Adrenal gland (tissue), 12 donors: Measurements from ENCODE around the gene TLL1. TPM values are rescaled to one million over a fixed set of nuclear protein-coding genes. Genes with fewer than 3 reads are reported as not detected.

Experiments
- DNase-seq, 7 donors: peaks; one replicate each; pipeline ENCODE4 v3.0.0-alpha.2; 2019 to 2020
- H3K27ac ChIP-seq, 5 donors: fragments of 200-600 bp; sonication (generic) in 4 of 5; 1 replicate in 3 of 5; 2 replicates in 2 of 5; pipeline versions ENCODE4 v1.5.1 to v1.8.0; 2016 to 2020; ENCODE audit warnings: mild to moderate bottlenecking in 1 of 5
- H3K27me3 ChIP-seq: fragments of 200-600 bp; 2 replicates; pipeline ENCODE4 v1.8.0; 2021
- H3K36me3 ChIP-seq, 2 donors: fragments of 200-600 bp; replicated peaks in 1 of 2; 1 replicate in 1 of 2; 2 replicates in 1 of 2; pipeline versions ENCODE4 v1.5.1 to v1.8.0; 2018 to 2022
- H3K4me1 ChIP-seq, 2 donors: fragments of 200-600 bp; replicated peaks in 1 of 2; 1 replicate in 1 of 2; 2 replicates in 1 of 2; pipeline versions ENCODE4 v1.5.1 to v1.8.0; 2018 to 2021
- H3K4me3 ChIP-seq, 4 donors: fragments of 200-600 bp; sonication (generic) in 3 of 4; one replicate each; pipeline ENCODE4 v1.5.1; 2016 to 2018
- H3K9me3 ChIP-seq, 3 donors: fragments of 200-600 bp; sonication (generic) in 1 of 3; replicated peaks in 1 of 3; 1 replicate in 2 of 3; 2 replicates in 1 of 3; pipeline versions ENCODE4 v1.5.1 to v1.8.0; 2016 to 2021
- POLR2A ChIP-seq, 2 donors: fragments of 450-650 bp; IDR thresholded peaks; one replicate each; pipeline ENCODE4 v1.6.1; 2017; ENCODE audit warnings: antibody characterized with exemption in 2 of 2, mild to moderate bottlenecking in 2 of 2, moderate library complexity in 1 of 2
- WGBS, 4 donors: extraction: QIAGEN DNeasy Blood & Tissue Kit in 2 of 4; methylation state at CpG; one replicate each; pipeline versions ENCODE4 v1.1.5 to v1.1.7; 2013 to 2017; 5-methylcytosine and 5-hydroxymethylcytosine counted together
- intact Hi-C, 2 donors: fragments of 100-400 bp; cut with DNase I; formaldehyde crosslinking; loops; one replicate each; pipeline versions ENCODE4 v1.14.1 to v1.15.0; 2022 to 2023
- polyA plus RNA-seq, 3 donors: library from polyadenylated mRNA; stranded (reverse); fragments of 200-250 nt in 2 of 3; fragments of 350-450 nt in 1 of 3; fragmentation: Illumina TruSeq in 1 of 3; extraction: RNeasy Lipid Tissue Mini Kit (QIAGEN cat#74804) in 1 of 3; gene quantifications; one replicate each; pipeline ENCODE4 v1.2.3, GENCODE V29; 2013 to 2014
- total RNA-seq, 9 donors: library from RNA; depleted of rRNA in 4 of 9; stranded (reverse); fragments of >200 nt in 4 of 9; fragments of 120-200 nt in 1 of 9; fragmentation: NEBNext Ultra II Directional in 1 of 9; extraction: Animal tissue kit (Norgen Biotek cat#: 25700) in 1 of 9; gene quantifications; one replicate each; pipeline versions ENCODE4 v1.1.0 to v1.2.4, GENCODE V29; 2013 to 2023
- TF ChIP-seq, protein P1 (sequence below), 6 experiments: fragments of 450-650 bp in 4 of 6; fragments of 200-600 bp in 2 of 6; sonication (generic) in 1 of 6; IDR thresholded peaks; 1 replicate in 5 of 6; 2 replicates in 1 of 6; pipeline versions ENCODE4 v1.5.1 to v1.8.0; 2016 to 2021; ENCODE audit warnings: antibody characterized with exemption in 6 of 6, mild to moderate bottlenecking in 2 of 6, moderate library complexity in 1 of 6
- donor health status: healthy with polysubstance abuse.
- donor health status: Bipolar disorder and iron deficiency.
- donor health status: DM: yes; HTN: yes; CAD: no.
- donor health status: DM: no; HTN: no; CAD: no.
- donor health status: DM: no; HTN: no; CAD: no.
- donor health status: DM: yes; HTN: yes; CAD: no.

TLL1 gene
- total and polyA plus RNA-seq, 12 donors, result 1.00 to 12.7 (median 2.1) TPM

DNA sequence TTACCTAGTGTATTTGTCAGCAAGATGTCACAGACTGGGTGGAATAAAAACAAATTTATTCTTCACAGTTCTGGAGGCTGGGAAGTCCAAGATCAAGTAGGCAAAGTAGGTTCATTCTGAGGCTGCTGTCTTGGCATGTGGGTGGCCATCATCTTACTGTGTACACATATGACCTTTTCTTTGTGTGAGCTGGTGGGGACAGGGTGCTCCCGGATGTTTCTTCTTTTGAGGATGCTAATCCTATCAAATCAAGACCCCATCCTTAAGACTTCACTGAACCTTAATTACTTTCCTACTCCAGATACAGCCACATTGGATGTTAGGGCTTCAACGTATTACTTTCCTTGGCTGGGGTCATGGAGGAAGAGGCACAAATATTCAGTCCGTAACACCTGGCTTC lies 74.0 kb downstream of the TLL1 start:
- Histone ChIP-seq H3K4me1 (no peaks in the 10 kb centered on the region), H3K27ac (no peak overlapping the region), H3K27me3 (no peaks in the 10 kb centered on the region), H3K9me3 (no peaks in the 10 kb centered on the region), H3K4me3 (no peak overlapping the region), H3K36me3 (no peaks in the 10 kb centered on the region)
- 80 to 86% (median 83%) methylated on average over 3 of the region's 3 CpGs for WGBS, 4 donors
- TF ChIP-seq POLR2A (IDR thresholded peaks at IDR 0.05), result no peak
- TF ChIP-seq, protein P1, sequence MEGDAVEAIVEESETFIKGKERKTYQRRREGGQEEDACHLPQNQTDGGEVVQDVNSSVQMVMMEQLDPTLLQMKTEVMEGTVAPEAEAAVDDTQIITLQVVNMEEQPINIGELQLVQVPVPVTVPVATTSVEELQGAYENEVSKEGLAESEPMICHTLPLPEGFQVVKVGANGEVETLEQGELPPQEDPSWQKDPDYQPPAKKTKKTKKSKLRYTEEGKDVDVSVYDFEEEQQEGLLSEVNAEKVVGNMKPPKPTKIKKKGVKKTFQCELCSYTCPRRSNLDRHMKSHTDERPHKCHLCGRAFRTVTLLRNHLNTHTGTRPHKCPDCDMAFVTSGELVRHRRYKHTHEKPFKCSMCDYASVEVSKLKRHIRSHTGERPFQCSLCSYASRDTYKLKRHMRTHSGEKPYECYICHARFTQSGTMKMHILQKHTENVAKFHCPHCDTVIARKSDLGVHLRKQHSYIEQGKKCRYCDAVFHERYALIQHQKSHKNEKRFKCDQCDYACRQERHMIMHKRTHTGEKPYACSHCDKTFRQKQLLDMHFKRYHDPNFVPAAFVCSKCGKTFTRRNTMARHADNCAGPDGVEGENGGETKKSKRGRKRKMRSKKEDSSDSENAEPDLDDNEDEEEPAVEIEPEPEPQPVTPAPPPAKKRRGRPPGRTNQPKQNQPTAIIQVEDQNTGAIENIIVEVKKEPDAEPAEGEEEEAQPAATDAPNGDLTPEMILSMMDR (IDR thresholded peaks at IDR 0.05), result no peak
- intact Hi-C loops, result no loop called here
- DNase-seq, result no peak

DNA sequence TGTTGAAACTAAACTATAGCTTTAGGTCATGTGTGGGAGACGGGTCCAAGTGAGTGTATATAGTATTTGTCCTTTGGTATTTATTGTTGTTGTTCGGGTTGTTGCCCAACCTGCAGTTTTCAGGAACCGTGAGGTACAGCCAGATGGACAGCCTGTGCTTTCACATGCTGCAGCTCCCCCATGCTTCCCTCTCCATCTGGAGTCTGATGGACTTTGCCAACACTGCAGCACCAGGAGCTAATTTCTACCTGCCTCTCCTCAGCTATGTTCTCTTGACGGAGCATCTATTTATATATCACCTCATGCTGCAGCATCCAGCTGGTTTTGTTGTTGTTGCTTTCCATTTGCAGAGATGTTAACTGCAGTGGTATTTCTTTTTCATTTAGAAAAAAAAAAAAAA lies 80.1 kb downstream of the TLL1 start:
- TF ChIP-seq, protein P1 (IDR thresholded peaks at IDR 0.05), result no peak
- no peak for TF ChIP-seq POLR2A (IDR thresholded peaks at IDR 0.05)
- WGBS, 4 donors, result 55 to 67% (median 64%) methylated on average over 4 of the region's 4 CpGs
- no peak for DNase-seq

DNA sequence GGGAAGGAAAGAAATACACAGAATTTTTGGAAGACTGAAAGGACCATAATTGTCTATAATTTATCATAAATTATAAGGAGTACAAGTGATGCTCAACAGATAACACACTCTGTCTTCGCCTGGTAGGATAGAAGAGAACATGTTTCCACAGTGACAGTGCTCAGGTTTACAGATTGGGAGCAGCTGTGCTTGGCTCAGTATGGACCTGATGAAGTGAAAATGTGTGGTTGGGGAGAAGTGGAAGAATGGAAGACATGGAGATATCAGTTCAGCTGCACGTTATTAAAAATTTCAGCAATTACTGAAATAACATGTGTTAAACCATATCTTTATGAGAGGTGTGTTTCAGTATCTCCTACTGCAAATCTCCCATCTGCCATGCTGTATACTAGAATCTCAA lies 90.6 kb downstream of the TLL1 start:
- Histone ChIP-seq H3K27me3 (no peaks in the 10 kb centered on the region), H3K4me3 (no peak overlapping the region), H3K9me3 (no peaks in the 10 kb centered on the region), H3K27ac (no peak overlapping the region), H3K4me1 (no peaks in the 10 kb centered on the region), H3K36me3 (no peaks in the 10 kb centered on the region)
- WGBS, 4 donors, result 65 to 77% (median 68%) methylated on average over 2 of the region's 2 CpGs
- intact Hi-C loops, result no loop called here
- DNase-seq, result no peak
- TF ChIP-seq, protein P1 (IDR thresholded peaks at IDR 0.05), result no peak
- TF ChIP-seq POLR2A (IDR thresholded peaks at IDR 0.05), result no peak

More for the DNA sequence above, 80.1 kb downstream of the TLL1 start:
- Histone ChIP-seq H3K4me1 (no peaks in the 10 kb centered on the region), H3K9me3 (no peaks in the 10 kb centered on the region), H3K27me3 (no peaks in the 10 kb centered on the region), H3K27ac (no peak overlapping the region), H3K4me3 (no peak overlapping the region), H3K36me3 (no peaks in the 10 kb centered on the region)
- intact Hi-C loops, result no loop called here

DNA sequence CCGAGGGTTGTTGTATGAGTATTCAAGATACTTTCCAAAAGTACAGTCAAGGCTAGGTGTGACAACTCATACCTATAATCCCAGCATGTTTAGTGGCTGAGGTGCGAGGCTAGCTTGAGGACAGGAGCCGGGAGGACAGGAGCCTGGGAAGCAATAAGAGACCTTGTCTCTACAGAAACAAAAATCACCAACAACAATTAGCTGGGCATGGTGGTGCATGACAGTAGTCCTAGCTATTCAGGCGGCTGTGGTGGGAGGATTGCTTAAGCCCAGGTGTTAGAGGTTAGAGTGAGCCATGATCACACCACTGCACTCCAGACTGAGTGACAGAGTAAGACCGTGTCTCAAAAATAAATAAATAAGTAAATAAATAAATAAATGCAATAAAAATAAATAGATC lies 91.6 kb downstream of the TLL1 start:
- H3K27ac ChIP-seq, result no peak overlapping the region
- intact Hi-C loops, result no loop called here
- WGBS, 4 donors, result 72 to 85% (median 78%) methylated on average over 5 of the region's 5 CpGs
- no peaks in the 10 kb centered on the region for H3K36me3 ChIP-seq
- DNase-seq, result no peak
- H3K9me3 ChIP-seq, result no peaks in the 10 kb centered on the region
- H3K27me3 ChIP-seq, result no peaks in the 10 kb centered on the region
- H3K4me1 ChIP-seq, result no peaks in the 10 kb centered on the region
- no peak overlapping the region for H3K4me3 ChIP-seq
- TF ChIP-seq, protein P1 (IDR thresholded peaks at IDR 0.05), result no peak
- no peak for TF ChIP-seq POLR2A (IDR thresholded peaks at IDR 0.05)
